ENCODE data around the gene DCAF8. TPM values are rescaled to one million over a fixed set of nuclear protein-coding genes. Genes with fewer than 3 reads are reported as not detected.

The DCAF8 gene
- polyA plus RNA-seq, 3 donors, result 35.5 to 205 (median 44.6) TPM

GRCh38 chr1:160210561-160210960, 51.8 kb downstream of the DCAF8 start:
- Mint-ChIP-seq H3K36me3 (peaks cover 76 to 85% of the 10 kb centered on the region in 2 donors), H3K4me1 (peaks cover 27% of the 10 kb centered on the region), H3K9me3 (no peaks in the 10 kb centered on the region), H3K4me3 (no peak overlapping the region), H3K27ac (no peak overlapping the region), H3K27me3 (ENCODE audit: low read depth in 3 of 3) (peaks cover 0 to 3% (median 0%) of the 10 kb centered on the region in 3 donors)
- WGBS (ENCODE audit: insufficient coverage), result 100% methylated on average over 1 of the region's 5 CpGs
- Histone ChIP-seq H3K4me1 (ENCODE audit: control insufficient read depth in 1 of 2, insufficient read depth in 2 of 2, low read length in 2 of 2) (peaks cover 14 to 19% of the 10 kb centered on the region in 2 donors), H3K36me3 (replicated peaks in 1 of 2; ENCODE audit: control insufficient read depth in 1 of 2, insufficient read depth in 2 of 2, low read length in 2 of 2) (peaks cover 58 to 83% of the 10 kb centered on the region in 2 donors), H2AFZ (ENCODE audit: insufficient read depth, low read depth, low read length, poor library complexity, severe bottlenecking) (no peak overlapping the region), H3K79me2 (ENCODE audit: insufficient read depth, low read length) (peaks cover 3% of the 10 kb centered on the region), H3K4me3 (replicated peaks in 1 of 3; ENCODE audit: low read depth in 2 of 3, low read length in 3 of 3) (no peak overlapping the region), H3K9ac (ENCODE audit: insufficient read depth, low read length, poor library complexity, severe bottlenecking) (no peak overlapping the region), H3K4me2 (replicated peaks; ENCODE audit: extremely low read depth, low read length, poor library complexity, severe bottlenecking) (no peak overlapping the region), H3K9me3 (replicated peaks in 1 of 2; ENCODE audit: control insufficient read depth in 1 of 2, insufficient read depth in 1 of 2, low read length in 2 of 2) (no peaks in the 10 kb centered on the region), H4K20me1 (ENCODE audit: insufficient read depth, low read length) (peaks cover 71% of the 10 kb centered on the region), H3K27me3 (ENCODE audit: control insufficient read depth in 2 of 2, insufficient read depth in 2 of 2, low read length in 2 of 2) (no peaks in the 10 kb centered on the region), H3K27ac (ENCODE audit: low read depth in 1 of 2, low read length in 2 of 2) (peak overlapping the region in 1 of 2 donors; percentile 32)
- DNase-seq, result no peak
- TF ChIP-seq, protein P1, sequence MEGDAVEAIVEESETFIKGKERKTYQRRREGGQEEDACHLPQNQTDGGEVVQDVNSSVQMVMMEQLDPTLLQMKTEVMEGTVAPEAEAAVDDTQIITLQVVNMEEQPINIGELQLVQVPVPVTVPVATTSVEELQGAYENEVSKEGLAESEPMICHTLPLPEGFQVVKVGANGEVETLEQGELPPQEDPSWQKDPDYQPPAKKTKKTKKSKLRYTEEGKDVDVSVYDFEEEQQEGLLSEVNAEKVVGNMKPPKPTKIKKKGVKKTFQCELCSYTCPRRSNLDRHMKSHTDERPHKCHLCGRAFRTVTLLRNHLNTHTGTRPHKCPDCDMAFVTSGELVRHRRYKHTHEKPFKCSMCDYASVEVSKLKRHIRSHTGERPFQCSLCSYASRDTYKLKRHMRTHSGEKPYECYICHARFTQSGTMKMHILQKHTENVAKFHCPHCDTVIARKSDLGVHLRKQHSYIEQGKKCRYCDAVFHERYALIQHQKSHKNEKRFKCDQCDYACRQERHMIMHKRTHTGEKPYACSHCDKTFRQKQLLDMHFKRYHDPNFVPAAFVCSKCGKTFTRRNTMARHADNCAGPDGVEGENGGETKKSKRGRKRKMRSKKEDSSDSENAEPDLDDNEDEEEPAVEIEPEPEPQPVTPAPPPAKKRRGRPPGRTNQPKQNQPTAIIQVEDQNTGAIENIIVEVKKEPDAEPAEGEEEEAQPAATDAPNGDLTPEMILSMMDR (IDR thresholded peaks at IDR 0.05), result no peak
- intact Hi-C loops (cut with micrococcal nuclease), result no loop called here

GRCh38 chr1:160209321-160210046, 52.9 kb downstream of the DCAF8 start:
- WGBS (ENCODE audit: insufficient coverage), result 92% methylated on average over 4 of the region's 7 CpGs
- H4K20me1 ChIP-seq (ENCODE audit: insufficient read depth, low read length), result peaks cover 71% of the 10 kb centered on the region
- peak overlapping the region in 1 of 7 donors; percentile 27 for H3K27ac Mint-ChIP-seq
- no peak overlapping the region for H2AFZ ChIP-seq (ENCODE audit: insufficient read depth, low read depth, low read length, poor library complexity, severe bottlenecking)
- H3K27me3 ChIP-seq (ENCODE audit: control insufficient read depth in 2 of 2, insufficient read depth in 2 of 2, low read length in 2 of 2), result no peaks in the 10 kb centered on the region
- no peaks in the 10 kb centered on the region for H3K9me3 Mint-ChIP-seq
- no peak for DNase-seq
- no peak overlapping the region for H3K9ac ChIP-seq (ENCODE audit: insufficient read depth, low read length, poor library complexity, severe bottlenecking)
- H3K27me3 Mint-ChIP-seq (ENCODE audit: low read depth in 3 of 3), result peaks cover 0 to 3% (median 0%) of the 10 kb centered on the region in 3 donors
- peaks cover 32% of the 10 kb centered on the region for H3K4me1 Mint-ChIP-seq
- peaks cover 20 to 25% of the 10 kb centered on the region in 2 donors for H3K4me1 ChIP-seq (ENCODE audit: control insufficient read depth in 1 of 2, insufficient read depth in 2 of 2, low read length in 2 of 2)
- intact Hi-C loops (cut with micrococcal nuclease), result loop anchor here in 1 of 2 donors (5.0 kb wide), 1 partner anchor 112 kb away; the partner anchor contains the start of gene IGSF8
- peaks cover 3% of the 10 kb centered on the region for H3K79me2 ChIP-seq (ENCODE audit: insufficient read depth, low read length)
- H3K36me3 ChIP-seq (replicated peaks in 1 of 2; ENCODE audit: control insufficient read depth in 1 of 2, insufficient read depth in 2 of 2, low read length in 2 of 2), result peaks cover 48 to 72% of the 10 kb centered on the region in 2 donors
- peaks cover 67 to 75% of the 10 kb centered on the region in 2 donors for H3K36me3 Mint-ChIP-seq
- TF ChIP-seq, protein P1 (IDR thresholded peaks at IDR 0.05), result no peak
- H3K4me3 ChIP-seq (replicated peaks in 1 of 3; ENCODE audit: low read depth in 2 of 3, low read length in 3 of 3), result no peak overlapping the region
- no peaks in the 10 kb centered on the region for H3K9me3 ChIP-seq (replicated peaks in 1 of 2; ENCODE audit: control insufficient read depth in 1 of 2, insufficient read depth in 1 of 2, low read length in 2 of 2)
- no peak overlapping the region for H3K4me3 Mint-ChIP-seq
- H3K27ac ChIP-seq (ENCODE audit: low read depth in 1 of 2, low read length in 2 of 2), result no peak overlapping the region
- H3K4me2 ChIP-seq (replicated peaks; ENCODE audit: extremely low read depth, low read length, poor library complexity, severe bottlenecking), result no peak overlapping the region
